ENCODE results near the gene NRF1.
"Not testable (repeated sequence)": the region's sequence is repeated elsewhere in the genome, so short reads cannot be mapped to it uniquely, and the experiment has no call there.

Gene NRF1

DNA sequence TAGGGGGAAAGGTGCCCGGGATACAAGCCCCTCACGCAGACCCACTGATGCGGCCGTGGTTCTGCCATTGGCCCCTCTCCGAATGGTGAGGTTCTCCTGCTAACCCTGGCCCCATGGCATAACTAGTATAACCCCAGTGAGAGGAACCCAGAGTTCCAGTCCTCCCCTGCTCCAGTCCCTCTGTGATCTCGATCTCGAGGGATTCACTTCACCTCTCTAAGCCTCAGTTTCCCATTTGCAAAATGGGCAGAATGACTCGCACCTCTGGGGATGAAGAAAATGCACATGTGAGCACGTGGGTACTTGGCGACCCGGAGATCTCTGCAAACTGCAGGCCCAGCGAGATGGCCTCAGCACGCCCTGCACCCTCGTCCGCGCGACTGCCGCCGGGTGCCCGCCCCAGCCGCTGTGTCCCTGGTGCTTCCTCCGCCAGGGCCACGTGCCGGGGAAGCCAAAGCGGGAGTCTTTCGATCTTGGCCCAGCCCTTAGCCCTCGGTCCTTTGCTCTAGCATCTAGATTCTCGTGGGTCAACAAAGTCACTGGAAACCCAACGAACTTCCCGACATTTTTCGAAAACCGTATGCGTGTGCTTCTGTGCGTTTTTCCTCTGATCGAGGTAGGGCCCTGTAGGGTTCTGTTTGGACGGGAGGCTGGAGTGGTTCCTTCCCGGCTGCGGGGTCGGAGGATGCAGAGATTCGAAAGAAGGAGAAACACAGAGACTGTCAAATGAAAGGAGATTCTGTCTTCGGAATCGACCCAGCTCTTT lies 171.5 kb downstream of the NRF1 start:
- DNase-seq (ENCODE audit: low read depth in 2 of 2): no peak

GRCh38 chr7:129783584-129783919 lies 172.0 kb downstream of the NRF1 start:
- no peak for DNase-seq (ENCODE audit: low read depth in 2 of 2)

DNA sequence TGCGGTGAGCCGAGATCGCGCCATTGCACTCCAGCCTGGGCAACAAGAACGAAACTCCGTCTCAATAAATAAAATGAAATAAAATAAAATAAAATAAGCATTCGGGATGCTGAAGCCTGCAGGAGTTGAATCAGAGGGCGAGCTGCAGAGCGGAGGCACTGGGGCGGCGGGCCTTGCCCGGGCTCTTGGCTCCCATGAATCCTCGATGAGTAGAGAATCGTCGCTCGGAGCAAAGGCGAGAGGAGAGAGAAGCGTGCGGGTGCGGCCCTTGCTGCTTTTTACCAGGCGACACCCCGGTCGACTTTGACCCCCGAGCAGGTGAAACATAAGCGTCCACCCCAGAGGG lies 172.9 kb downstream of the NRF1 start:
- no peak for DNase-seq (ENCODE audit: low read depth in 2 of 2)

DNA sequence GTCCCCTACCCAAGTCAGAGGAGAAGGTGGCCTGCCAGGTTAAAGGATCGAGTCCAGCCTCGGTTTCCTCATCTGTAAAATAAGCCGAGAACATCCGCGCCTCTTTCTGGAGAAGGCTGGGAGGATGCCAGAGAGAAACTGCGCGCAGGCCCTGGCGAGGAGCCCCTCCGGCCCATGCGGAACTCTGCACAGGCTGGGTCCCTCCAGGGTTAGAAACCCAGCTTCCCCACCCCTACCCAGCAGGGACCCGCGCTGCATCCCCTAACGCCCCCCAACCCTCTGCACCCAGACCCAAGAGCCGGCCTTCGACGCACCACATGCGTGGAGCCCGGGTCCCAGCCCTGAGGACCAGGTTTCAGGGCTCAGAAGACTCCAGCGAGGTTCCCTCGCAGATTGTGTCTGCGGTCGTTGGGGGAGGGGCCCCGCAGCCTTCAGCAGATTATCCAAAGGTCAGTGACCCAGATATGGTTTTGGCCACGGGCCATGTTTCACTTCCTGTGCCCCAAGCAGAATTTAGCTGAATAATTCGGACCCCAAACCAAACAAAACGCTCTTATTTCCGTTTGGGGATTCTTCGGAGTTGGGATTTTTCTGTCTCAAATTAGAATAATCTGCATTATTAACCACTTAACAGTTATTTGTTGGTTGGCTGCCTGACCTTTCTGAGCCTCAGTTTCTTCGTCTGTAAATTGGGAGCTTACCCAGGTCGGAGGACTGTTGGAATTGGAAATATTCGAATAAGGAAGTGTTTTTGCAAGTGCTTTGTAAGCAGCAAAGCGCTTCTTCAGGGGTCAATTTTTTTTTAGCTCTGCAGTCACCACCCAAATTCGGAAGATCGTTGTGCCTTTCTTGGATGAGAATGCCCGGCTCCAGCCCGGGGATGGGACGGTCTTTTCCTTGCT lies 173.5 kb downstream of the NRF1 start:
- no peak for DNase-seq (ENCODE audit: low read depth in 2 of 2)

DNA sequence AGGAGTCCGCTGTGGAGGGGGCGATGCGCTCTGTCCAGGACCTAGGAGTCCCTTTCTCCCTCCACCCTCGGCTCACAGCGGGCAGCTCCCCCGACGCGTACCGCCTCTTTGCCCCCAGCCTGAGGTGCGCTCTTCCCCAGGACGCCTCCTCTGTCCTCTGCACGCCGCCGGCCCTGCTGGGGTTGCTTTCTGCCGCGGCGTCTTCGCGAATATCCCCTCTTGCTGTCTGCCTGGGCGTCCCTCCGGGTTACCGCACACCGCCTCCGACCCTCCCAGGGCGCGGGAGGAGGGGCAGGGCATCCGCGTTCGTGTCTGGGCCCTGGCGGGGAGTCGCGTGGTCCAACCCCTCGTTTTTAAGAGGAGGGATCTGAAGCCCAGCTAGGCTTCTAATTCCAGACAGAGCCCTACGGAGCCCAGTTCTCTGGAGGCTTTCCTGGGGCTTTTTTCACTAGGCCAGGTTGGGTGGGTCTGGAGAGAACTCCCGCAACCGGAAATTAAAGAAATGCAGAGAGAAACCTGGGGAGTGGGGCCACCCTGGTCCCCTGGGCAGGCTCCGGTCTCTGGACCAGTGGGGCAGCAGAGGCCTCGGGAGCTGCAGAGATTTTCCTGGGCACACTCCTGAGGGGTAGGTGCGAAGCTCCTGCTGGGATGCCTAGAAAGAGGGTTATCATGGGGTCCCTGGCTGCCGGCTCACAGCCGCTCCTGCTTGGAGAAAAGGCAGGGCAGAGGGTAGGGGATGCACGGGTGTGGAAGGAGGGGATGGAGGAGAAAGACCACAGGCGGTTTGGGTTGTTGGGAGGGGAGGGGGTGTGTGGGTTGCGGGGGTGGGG lies 174.4 kb downstream of the NRF1 start:
- DNase-seq (ENCODE audit: low read depth in 2 of 2): no peak

- no peak for DNase-seq (ENCODE audit: low read depth in 2 of 2)
Measured at GRCh38 chr7:129786825-129787563, 175.5 kb downstream of the NRF1 start.

DNA sequence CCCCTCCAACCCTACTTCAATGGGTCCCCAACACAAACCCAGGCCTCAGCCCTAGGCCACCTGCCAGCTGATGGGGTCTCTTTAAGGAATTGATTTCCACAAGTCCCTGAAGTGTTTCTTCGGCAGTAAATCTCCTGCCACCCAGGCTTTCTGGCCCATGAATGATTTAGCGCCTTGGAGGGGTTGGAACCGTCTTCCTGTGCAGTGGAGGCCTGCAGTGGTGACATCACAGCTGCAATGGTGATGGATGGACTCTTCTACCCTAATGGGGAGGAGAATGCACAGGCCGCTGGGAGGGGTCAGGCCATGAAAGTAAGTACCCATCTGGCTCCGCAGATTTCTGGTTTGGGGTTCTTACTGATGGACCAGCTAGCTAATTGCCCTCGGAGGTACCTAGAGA lies 177.5 kb downstream of the NRF1 start:
- DNase-seq (ENCODE audit: low read depth in 2 of 2): no peak

GRCh38 chr7:129789652-129790051 lies 178.1 kb downstream of the NRF1 start:
- DNase-seq (ENCODE audit: low read depth in 2 of 2): no peak

- no peak for DNase-seq (ENCODE audit: low read depth in 2 of 2)
Measured at GRCh38 chr7:129790136-129790535, 178.6 kb downstream of the NRF1 start.

DNA sequence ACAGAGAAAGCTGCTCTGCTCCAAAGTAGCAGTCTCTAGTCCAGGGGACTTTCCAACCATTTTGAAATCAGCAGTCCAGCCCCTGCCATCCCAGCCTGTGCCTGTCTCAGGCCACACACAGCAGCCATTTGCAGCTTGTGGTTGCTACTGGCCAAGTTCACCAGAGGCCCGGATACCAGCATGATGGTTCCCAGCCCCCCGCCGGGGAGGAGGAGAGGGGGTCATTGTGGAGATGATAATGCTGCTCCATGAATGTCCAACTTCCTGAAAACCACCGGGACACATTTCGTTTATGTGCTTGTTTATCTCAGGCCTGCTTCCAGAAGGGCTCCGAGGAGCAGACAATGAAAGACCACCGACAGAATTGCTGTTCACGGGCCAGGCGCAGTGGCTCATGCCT lies 181.2 kb downstream of the NRF1 start:
- no peak for DNase-seq (ENCODE audit: low read depth in 2 of 2)

GRCh38 chr7:129793506-129794310 lies 182.2 kb downstream of the NRF1 start:
- DNase-seq (ENCODE audit: low read depth in 2 of 2): no peak

- not testable (repeated sequence) for DNase-seq (ENCODE audit: low read depth in 2 of 2)
Measured at GRCh38 chr7:129794461-129794860, 182.9 kb downstream of the NRF1 start.

GRCh38 chr7:129796186-129796775 lies 184.8 kb downstream of the NRF1 start:
- no peak for DNase-seq (ENCODE audit: low read depth in 2 of 2)

- DNase-seq (ENCODE audit: low read depth in 2 of 2): no peak
Measured at GRCh38 chr7:129797214-129797789, 185.8 kb downstream of the NRF1 start.

DNA sequence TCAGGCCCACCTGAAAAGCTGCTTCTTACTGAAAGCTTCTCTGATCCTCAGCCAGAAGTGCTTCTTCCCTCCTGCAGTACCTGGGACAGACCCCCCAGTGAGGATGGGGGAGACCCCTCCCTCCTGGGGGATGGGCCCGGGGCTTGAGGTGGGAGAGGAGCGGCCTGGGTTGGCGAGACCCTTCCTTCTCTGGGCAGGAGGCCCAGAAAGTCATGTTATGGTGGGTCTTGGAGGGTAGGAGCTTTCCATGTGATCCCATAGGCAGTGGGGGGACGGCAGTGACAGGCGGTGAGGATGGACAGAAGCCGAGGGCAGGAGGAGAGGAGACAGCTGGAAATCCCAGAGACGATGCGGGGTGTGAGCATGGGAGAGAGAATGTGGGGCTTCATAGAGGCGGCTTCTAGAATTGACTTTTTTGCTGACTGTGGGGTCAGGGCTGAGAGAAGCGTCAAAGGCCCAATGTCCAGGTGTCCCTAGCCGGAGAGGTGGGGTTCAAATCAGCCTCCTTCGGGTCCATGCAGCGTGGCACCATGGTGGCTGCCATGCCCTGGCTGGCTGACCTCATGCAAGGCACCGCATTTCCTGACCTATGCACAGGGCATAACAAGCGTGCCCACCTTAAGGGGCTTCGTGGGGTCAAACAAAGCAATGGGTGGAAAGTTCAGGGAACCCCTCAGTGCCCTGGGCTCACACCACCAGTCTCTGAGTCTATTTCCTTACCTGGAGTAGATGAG lies 187.3 kb downstream of the NRF1 start:
- no peak for DNase-seq (ENCODE audit: low read depth in 2 of 2)

DNA sequence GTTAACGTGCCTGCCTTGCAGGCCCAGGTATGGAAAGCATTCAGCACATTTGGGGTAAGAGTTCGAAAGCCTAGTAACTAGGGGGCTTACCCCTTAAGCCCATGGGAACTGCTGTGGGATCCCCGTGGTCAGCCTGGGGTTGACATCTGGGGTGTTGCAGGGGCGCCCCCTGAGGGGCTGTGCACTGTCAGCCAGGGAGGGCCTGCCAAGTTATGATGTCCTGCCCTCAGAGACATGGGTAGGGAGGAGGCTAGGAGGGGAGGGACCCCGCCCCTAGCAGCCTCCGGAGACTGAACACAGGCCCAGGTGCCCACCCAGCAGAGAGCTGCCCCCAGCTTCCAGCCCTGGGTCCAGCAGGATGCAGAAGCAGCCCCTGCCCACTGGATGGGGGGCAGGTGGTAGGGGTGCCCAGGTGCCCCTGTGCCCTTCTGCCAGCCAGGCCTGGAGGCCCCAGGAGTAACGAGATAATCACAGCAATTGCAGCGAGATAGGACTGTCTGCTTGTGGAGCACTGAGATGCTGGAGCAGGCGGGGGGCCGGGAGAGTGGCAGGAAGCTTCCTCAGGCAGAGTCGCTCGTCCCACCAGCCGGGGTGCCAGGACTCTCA lies 187.9 kb downstream of the NRF1 start:
- no peak for DNase-seq (ENCODE audit: low read depth in 2 of 2)

DNA sequence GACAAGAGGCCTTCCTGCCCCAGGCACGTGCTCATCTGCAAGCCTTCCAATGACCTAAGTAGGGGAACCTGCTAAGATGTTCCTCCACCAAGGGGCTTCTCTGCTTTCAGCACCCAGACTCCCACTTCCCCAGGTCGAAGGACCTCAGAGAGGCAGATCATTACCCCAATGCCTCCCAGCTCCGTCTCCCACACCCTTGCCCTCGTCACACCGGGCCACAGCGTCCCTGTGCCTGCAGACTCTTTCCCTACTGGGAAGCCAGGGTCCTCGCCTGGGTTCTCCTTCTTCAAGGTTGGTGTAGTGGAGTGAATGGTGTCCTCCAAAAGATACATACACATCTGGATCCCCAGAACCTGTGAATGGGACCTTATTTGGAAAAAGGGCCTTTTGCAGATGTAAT lies 189.4 kb downstream of the NRF1 start:
- no peak for DNase-seq (ENCODE audit: low read depth in 2 of 2)

DNA sequence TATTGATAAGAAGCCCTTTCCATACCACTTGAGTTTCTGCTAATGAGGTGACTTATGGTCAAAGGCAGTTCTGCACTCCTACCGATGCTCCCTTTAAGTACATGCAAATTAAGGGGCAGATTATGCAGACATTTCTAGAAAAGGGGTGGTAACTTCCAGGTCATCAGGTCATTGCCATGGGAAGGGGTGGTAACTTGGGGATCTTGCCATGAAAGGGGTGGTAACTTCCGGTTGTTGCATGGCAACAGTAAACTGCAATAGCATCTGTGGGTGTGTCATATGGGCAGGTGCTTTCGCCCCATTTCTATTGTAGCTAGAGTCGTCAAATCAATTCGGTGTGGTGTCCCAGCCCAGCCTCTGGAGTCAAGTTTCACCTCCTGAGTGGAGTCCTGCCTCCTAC lies 190.4 kb downstream of the NRF1 start:
- no peak for DNase-seq (ENCODE audit: low read depth in 2 of 2)

GRCh38 chr7:129803546-129804081 lies 192.1 kb downstream of the NRF1 start:
- no peak for DNase-seq (ENCODE audit: low read depth in 2 of 2)

All from stimulated activated CD4-positive, alpha-beta T cell treated with anti-CD3 and anti-CD28 coated beads, Interleukin-1b, Interleukin-23, amount 100 ng/mL, for 4 hours (primary cell).